Stimulated activated CD4-positive, alpha-beta T cell treated with anti-CD3 and anti-CD28 coated beads, Interleukin-4, amount 100 ng/mL, for 48 hours (primary cell): ENCODE data around the gene SORBS1.

ENCODE experiments used
- DNase-seq, 2 donors: peaks; one replicate each; pipeline ENCODE4 v3.0.0-alpha.2; 2020; ENCODE audit warnings: low read depth in 2 of 2

Gene SORBS1

DNA sequence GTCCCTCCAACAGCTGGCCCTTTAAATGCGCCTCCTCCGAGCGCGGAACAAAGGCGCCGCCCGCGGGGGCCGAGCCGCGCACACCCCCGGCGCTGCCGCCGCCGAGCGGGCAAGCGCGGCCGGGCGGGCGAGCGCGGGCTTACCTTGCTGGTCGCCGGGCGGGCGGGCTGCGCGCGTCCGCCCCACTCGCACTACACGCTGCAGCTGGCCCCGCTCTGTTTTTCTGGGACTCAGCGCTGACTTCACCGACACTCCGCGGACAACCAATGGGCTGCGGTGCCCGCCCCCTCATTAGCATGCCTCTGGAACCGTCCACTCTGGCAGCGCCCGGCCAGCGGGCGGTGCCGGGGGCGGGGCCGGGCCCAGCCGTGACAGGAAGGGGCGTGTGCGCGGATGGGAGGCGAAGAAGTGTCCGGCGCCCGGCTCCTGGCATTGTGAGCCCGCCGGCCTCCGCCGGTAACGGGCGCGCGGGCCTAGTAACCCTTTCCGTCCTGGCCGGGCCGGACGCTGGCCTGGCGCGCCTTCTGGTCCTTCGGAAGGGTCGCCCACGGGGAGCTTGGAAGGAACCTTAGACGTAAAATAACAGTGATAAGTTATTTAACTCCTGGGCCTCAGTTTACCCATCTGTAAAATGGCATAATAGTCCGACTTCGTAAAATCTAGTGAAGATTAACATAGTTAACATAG, at the start of gene SORBS1:
Gene SORBS1, minus strand, starts transcription at position 195 of the 687 bp plus-strand sequence. CDS start 120,236 bp downstream, outside the sequence.
- DNase-seq, result peak; percentile 63 to 85

DNA sequence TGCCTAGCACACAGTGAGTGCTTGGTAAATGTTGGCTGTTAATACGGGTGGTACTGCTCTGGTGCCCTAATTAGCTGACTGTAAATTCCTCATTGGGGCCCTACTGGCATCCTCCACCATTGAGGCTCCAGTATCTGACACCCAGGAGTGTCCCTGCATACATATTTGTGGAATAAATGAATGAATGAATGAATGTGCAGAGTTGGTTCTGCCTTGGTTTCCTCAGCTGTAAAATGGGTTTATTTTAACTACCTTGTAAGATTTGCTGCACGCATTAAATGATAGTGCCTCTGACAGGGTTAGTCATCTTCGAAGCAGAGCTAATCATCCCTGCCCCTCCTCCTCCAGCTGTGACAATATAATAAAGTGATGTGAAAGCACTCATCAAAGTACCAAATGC, 49.6 kb upstream of the SORBS1 start:
- no peak for DNase-seq

DNA sequence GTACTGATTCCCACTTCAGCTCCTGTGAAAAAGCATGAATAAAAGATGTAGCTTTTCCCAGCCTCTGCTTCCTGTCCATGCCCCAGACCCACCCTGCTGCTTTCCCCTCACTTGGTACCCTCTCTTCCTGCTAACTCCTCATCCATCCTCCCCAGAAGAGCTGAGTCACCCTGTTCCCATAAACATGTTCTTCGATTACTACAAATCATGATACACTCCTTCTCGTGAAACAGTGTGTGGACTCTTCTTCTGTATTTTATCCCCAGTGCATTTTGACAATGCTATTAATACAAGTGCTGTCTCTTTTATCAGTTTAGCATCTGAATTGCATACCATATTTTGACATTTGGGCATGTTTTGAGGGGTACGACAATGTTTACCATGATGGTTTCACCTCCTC, 45.8 kb upstream of the SORBS1 start:
- DNase-seq, result no peak

DNA sequence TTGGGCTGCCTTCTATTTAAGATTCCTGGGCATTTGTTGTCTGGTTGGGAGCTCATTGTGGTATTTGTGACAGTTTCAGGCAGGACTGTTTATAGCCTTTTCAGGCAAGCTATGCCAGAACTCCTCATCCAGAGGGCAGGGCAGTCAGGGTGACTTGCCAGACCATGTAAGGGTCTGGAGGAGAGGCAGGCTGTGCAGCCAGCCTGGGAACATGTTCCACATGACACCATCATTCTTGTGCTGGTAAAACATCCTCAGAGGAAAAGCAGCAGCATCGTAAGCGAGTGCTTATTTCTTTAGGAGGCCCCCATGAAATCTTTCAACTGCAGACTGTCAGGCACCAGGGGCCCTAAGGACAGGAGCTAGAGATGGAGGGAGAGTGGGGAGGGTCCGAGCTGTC, 44.0 kb upstream of the SORBS1 start:
- no peak for DNase-seq

DNA sequence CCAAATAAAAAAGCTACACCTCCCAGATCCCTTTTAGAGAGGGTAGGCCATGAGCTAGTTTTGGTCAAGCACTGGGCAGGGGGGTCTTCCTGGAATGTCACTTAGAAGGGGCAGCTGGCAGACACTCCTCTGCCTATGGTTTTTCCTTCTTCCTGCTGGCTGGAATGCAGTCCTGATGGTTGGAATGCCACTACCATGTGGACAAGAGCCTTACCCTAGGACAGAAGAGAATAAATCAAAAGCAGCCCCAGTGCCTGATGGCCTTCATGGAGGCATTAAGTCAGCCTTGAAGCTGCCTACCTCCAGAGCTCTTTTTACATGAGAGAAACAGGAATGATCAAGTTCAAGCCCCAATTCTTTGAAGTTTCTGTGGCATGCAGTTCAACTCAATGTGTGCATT, 43.5 kb upstream of the SORBS1 start:
- DNase-seq, result no peak

DNA sequence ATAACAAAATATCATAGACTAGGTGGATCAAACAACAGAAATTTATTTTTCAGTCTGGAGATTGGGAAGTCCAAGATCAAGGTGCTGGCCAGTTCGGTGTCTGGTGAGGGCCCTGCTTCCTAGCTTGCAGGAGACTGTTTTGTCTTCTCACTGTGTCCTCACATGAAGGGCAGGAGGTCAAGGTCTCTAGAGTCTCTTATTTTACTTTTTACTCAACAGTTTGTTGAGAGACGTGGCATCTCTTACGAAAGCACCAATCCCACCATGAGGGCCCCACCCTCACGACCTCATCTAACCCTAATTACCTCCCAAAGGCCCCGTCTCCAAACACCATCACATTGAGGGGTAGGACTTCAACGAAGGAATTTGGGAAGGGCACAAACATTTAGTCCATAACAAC, 41.2 kb upstream of the SORBS1 start:
- DNase-seq, result no peak

DNA sequence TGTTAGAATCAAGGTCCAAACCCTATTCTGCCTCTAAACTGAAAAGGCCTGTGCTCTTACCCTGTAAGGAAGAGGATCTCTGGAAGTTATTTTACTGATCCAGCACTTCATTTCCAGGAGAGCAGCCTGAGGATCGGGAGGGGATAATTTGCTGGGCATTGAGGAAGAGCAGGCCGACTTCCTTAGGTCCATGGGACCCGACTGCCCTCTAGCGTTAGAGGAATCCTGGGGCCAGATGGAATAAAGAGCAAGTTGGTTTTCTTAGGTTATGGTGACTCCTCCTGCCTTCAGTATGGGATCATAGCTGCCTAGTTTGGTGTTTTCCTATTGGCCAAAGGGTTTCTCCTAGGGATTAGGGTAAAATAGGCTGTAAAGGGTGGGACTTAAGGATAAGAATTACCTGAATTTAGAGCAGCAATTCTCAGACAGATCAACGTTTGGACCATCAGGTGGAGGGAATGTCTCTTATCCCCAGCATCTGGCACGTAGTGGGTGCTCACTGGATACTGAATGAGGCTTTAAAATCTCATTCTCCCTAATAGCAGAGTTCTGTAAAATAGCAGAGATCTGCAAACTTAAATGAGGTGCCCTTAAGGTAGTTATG, 40.0 kb upstream of the SORBS1 start:
- peak; percentile 23 to 28 for DNase-seq

DNA sequence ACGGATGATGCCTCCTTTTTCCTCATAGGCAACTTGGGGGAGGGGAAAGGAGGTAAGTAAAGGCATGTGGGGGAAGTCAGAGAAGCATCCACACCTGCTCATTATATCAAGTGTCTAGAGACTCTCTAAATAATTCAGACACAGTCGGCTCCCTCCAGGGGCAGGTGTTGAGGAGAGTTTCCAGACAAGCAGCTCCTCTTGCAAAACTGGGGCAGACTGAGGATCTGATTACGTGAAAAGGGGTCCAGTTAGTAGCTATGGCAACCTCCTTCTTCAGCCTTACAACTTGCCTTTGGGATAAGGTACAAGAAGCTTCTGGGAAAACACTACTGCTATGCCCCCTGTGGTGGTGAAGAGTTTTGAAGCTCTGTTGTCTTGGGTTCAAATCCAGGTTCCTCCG, 39.0 kb upstream of the SORBS1 start:
- no peak for DNase-seq

DNA sequence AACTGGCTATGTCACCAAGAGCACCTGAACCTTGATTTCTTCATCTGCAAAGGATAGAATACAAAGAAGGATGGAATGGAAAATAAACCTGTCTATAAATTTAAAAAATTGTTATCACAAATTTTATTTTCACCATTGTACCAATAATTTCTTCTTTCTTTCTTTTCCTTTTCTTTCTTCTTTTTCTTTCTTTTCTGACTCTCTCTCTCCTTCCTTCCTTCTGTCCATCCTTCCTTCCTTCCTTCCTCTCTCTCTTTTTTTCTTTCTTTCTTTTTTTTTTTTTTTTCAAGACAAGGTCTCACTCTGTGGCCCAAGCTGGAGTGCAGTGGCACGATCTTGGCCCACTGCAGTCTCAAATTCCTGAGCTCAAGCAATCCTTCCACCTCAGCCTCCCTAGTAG, 36.6 kb upstream of the SORBS1 start:
- no peak for DNase-seq

DNA sequence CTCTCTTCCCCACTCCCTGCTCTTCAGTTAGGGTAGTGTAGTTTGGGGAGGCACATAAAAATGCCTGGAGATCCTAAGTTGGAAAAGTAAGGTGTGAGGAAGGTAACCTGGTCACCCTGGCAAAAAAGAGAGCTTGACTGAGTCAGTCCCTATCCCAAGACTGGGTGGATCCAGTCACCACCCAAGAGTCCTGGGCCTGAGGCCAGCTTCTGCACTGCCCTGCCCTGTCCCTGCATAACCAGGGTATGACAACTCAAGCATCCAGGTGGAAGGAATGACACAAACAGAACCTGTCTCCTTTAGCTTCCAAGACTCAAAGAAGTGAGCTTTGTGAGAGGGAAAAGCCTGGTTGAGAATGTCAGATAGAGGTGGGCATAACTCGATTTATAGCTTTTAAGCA, 26.9 kb upstream of the SORBS1 start:
- no peak for DNase-seq

DNA sequence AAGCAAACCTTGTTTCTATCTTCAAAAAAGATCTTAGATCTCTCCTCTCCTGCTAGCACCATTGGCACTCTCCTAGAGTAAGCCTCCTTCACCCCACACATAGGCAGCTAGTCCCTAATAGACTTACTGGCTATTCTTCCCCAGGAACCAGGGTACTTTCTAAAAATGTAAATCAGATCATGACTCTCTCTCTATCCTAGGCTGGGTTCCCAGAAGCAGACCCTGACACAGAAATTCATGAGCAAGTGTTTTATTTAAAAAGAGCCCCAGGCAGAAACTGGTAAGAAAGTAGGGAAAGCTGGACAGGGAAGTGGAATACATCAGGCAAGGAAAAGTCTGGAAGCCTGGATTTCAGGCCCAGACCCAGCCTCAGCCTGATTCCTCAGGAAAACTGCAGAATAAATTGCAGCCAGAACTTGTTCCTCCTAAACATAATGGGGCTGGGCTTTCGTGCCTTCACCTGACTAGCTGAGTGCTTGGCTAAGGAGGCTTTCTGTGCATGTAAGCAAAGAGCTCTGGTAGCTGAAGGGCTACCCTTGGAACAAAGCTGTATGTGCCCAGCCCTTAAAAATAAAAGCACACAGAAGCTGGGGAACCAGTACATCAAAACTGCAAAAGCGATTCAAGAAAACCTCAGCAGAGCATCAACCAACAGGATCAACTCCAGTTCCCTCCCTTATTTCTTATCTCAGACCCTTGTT, 18.8 kb upstream of the SORBS1 start:
- no peak for DNase-seq

DNA sequence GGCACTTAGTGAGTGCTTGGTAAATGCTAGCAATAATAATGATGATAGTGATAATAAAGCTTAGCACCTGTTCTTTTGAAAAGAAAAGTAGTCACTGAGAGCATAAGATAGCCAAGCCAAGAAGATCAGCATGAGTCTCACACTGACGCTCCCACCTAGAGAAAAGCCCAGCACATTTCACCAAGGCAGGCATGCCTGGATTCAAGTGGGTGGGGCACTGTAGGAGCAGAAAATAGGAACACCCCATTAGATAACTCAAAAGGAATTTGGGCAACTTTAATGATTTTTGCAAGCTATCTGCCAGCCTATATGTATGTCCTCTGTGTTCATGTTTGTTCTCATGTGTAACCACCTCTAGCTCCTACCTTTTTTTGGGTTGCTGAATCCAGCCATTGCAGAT, 18.1 kb upstream of the SORBS1 start:
- no peak for DNase-seq

DNA sequence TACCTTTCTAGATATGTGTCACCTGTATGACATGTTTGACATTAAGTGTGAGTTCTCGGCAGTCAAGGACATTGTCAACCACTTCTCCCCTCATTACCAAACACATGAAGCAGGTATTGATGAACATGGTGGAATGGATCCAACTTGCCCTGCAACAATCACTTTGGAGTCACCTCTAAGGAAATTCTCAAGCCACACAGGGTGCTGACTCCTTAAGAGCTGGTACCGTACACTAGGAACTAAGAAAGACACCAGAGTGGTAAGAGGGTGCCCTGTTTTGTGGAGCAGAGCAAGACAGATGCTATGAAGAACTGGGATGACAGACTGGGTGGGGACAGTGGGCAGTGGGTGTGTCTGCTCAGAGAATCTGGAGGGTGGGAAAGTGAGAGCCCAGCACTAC, 17.4 kb upstream of the SORBS1 start:
- no peak for DNase-seq

DNA sequence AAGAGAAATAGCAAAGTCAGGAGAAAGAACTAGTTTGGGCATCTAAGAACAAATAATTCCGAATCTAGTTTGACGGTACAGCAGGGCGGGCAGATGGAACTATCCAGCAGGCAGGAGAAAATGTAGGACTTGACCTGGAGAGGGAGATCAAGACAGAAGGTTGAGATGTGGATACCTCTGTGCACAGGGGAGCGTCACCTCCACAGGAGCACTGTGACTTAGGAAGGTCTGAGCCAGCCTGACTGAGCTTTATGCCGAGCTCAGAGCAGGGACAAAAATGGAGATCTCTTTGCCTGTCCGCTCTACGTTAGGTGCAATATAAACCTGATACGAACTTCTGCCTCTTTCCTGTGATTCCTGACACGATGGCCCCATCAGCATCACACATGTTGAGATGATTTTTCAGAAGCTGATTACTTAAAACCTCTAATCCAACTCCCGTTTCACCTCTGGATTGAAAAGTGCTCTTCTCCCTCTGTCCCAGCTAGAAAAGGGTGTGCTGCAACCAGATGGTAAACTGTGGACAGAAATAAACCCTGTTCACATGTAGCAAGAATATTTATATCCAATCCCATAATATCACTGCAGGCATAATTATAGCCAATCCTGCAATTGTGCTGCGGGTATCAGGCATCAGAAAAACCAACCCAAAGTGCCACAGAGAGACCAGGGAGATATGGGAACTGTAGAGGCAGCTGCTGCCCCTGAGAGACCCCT, 13.6 kb upstream of the SORBS1 start:
- DNase-seq, result no peak

DNA sequence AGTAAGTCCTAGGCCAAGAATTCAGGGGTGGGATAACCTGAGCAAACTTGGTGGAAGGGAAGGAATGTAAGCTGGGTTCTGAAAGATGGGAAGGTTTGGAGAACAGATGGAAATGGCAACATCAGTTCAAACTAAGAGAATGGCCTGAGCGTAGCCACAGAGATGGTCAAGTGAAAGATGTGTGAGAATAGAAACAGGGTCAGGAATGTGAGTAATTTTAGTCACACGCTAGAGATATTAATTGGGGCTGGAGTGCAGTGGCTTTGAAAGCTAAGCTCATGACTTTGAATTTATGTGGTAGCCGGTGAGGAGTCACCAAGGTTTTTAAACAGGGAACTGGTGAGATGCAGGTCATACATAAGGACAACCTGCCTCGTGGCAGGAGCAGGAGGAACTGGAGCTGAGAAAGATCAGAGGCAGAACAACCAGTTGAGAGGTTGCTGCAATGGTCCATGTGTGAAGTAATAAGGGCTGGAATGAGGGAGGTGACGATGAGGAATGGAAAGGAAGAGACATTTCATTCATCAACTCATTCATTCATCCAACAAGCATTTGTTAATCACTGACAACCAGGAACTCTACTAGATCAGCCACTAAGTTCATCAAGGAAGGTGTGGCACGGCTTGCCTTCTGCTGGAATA, 12.9 kb upstream of the SORBS1 start:
- DNase-seq, result no peak

DNA sequence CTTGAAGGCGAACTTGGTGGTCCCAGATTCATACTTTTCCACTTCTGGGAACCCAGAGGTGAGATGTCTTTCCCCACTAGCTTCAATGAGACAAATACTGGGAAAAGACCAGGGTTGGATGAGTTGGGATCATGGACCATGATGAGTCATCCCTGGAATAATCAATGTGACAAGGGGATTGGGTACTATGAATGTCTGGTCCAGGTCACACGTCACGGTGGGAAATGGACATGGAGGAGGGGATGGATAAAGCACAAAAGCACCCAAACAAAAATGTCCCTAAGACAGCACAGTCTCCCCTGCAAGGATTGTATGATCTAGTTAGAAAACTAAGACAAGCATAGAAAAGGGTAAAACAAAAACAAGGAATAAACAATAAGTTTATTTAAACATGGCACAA, 12.4 kb upstream of the SORBS1 start:
- DNase-seq, result no peak

DNA sequence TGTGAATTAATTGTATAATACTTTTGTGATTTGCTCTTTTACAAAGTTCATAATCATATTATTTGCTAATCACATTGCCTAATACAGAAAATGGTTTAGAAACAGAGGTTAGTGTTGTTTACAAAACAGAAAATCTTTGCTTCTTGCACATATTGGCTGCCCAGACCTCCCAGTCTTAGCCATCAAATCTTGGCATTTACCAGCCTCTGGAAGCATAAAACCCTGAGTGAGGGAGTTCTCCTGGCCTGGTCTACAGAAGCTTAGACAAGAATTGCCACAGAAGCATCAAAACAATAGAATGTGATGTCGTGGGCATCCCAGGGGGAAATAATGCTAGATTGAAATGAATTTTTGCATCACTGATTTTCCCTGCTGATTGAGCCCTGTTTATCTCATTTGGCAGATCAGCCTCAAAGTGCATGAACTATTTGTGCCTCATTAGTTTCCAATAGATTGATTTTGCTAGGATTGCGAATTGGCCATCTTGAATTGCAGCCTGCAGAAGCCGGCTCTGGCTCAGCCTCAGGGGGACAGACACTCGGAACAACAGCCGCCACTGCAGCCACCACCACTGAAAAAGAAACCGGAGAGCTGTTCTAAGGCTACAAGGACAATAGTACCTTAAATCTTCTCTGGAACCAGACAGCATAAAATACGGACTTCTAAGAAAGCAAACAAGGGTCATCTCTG, 11.1 kb upstream of the SORBS1 start:
- no peak for DNase-seq

DNA sequence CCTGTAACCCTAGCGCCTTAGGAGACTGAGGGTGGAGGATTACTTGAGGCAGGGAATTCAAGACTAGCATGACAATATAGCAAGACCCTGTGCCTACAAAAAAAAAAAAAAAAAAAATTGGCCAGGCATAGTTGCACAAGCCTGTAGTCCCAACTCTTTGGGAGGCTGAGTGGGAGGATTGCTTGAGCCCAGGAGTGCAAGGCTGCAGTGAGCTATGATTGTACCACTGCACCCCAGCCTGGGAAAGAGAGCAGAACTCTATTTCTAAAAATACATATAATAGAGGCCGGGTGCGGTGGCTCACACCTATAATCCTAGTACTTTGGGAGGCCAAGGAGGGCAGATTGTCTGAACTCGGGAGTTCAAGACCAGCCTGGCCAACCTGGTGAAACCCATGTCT, 10.2 kb upstream of the SORBS1 start:
- no peak for DNase-seq

DNA sequence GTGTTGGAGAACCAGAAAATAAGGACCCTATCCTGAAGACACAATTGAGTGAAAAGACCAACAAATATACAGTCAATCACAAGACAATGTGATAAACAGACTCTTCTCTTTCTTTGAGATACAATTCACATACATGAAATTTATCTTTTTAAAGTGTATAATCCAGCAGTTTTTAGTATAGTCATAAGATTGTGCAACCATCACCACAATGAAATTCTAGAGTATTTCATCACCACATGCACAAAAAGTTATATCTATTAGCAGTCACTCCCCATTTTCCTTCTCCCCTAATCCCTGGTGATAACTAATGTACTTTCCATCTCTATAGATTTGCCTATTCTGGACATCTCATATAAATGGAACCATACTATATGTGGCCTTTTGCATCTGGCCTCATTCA, 8.2 kb upstream of the SORBS1 start:
- DNase-seq, result no peak

DNA sequence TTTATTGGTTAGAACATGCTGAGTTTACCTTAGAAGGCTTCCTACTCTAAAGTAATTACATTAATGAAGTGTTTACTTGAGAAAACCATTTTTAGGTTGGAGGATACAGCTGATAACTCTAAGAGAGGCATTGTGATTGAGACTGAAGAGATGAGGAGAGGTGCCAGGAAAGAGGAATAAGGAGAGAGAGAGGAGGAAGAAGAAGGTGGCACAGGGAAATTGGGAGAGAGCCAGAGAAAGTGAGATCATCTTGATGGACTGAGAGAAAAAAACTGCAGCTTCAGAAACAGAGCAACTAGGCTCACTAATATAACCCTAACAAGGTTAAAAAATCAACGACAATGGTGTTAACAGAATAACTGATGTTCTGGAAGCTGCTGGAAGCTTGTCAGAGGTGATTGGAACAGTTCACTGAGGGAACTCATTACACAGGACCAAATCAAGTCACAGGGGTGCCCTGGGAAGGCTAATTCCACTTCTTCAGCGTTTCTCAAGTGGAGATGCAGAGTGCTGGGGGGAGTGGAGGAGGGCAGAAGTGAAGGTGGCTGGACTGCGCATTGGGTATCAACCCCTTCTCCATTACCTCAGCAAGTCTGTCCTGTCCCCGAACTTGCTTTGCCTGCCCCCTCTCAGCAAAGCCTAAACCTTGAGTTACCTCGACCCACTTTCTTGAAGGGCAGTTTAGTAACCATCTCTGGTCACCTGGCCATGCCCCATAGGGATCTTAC, 6.9 kb upstream of the SORBS1 start:
- DNase-seq, result no peak

DNA sequence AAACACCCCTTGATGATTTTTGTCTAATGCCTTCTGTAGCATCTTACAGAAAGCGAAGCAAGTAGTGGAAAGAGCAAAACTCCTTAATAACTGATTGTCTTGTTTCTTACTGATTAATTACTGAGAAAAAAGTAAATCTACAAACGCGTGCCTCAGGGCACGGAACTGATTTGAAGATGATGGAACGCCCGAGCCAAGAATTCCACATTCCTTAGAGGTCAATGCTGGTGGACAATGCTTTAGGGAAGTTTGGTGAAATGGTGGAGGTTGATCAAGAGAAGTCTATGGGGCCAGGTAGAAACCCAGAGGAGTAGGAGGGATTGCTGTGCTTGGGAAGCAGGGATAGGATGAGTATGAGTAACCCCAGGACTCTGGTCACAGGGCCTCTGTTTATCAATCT, 5.0 kb upstream of the SORBS1 start:
- DNase-seq, result no peak
